ENCODE results near the gene FUBP1. TPM values are rescaled to one million over a fixed set of nuclear protein-coding genes. Genes with fewer than 3 reads are reported as not detected.
A peak's percentile ranks its signal among the peaks of the same experiment; 100 is the strongest.
"Not testable (repeated sequence)": the region's sequence is repeated elsewhere in the genome, so short reads cannot be mapped to it uniquely, and the experiment has no call there.

Gene FUBP1
- total RNA-seq, 2 donors from 2014 or later = 45.8 to 49.3 TPM

GRCh38 chr1:77984629-77985028 is 5.8 kb upstream of the FUBP1 start:
- Histone ChIP-seq H3K27me3 (no peaks in the 10 kb centered on the region), H3K4me1 (peaks cover 0 to 39% of the 10 kb centered on the region in 2 donors)

GRCh38 chr1:77983997-77984355 is 5.1 kb upstream of the FUBP1 start:
- Histone ChIP-seq H3K36me3 (no peaks in the 10 kb centered on the region), H3K27ac (peak overlapping the region; percentile 25 to 59), H3K4me1 (peaks cover 0 to 39% of the 10 kb centered on the region in 2 donors), H3K4me3 (no peak overlapping the region), H3K9me3 (no peaks in the 10 kb centered on the region), H3K27me3 (no peaks in the 10 kb centered on the region)
- TF ChIP-seq CTCF (IDR thresholded peaks at IDR 0.05) = no peak
- no peak for DNase-seq (ENCODE audit: low spot score)

More at GRCh38 chr1:77984629-77985028, 5.8 kb upstream of the FUBP1 start:
- Histone ChIP-seq H3K9me3 (no peaks in the 10 kb centered on the region), H3K4me3 (no peak overlapping the region), H3K36me3 (no peaks in the 10 kb centered on the region), H3K27ac (peak overlapping the region; percentile 55 to 59)
- DNase-seq (ENCODE audit: low spot score) = no peak
- no peak for TF ChIP-seq CTCF (IDR thresholded peaks at IDR 0.05)

GRCh38 chr1:77983352-77983996 is 4.6 kb upstream of the FUBP1 start:
- not testable (repeated sequence) for H3K27me3 ChIP-seq; DNase-seq (ENCODE audit: low spot score); H3K4me3 ChIP-seq; H3K9me3 ChIP-seq; H3K36me3 ChIP-seq
- H3K4me1 ChIP-seq = peaks cover 0 to 39% of the 10 kb centered on the region in 2 donors
- peak overlapping the region; percentile 25 to 59 for H3K27ac ChIP-seq

- Histone ChIP-seq H3K36me3 (peaks cover 3% of the 10 kb centered on the region), H3K27ac (peak overlapping the region; percentile 91 to 97), H3K9me3 (no peaks in the 10 kb centered on the region), H3K4me1 (peaks cover 0 to 46% of the 10 kb centered on the region in 2 donors), H3K4me3 (peak overlapping the region; percentile 61 to 85), H3K27me3 (no peaks in the 10 kb centered on the region)
- peak; percentile 82 for DNase-seq (ENCODE audit: low spot score)
- no peak for TF ChIP-seq CTCF (IDR thresholded peaks at IDR 0.05)
These were observed 441 bp downstream of the FUBP1 start for GRCh38 chr1:77978293-77978968.

GRCh38 chr1:77977989-77978292 is 931 bp downstream of the FUBP1 start:
- H3K4me3 ChIP-seq = peak overlapping the region; percentile 61 to 85
- no peak for DNase-seq (ENCODE audit: low spot score)
- peaks cover 0 to 46% of the 10 kb centered on the region in 2 donors for H3K4me1 ChIP-seq
- no peaks in the 10 kb centered on the region for H3K9me3 ChIP-seq
- H3K36me3 ChIP-seq = peaks cover 3% of the 10 kb centered on the region
- H3K27ac ChIP-seq = peak overlapping the region; percentile 91 to 97
- no peak for TF ChIP-seq CTCF (IDR thresholded peaks at IDR 0.05)
- no peaks in the 10 kb centered on the region for H3K27me3 ChIP-seq

GRCh38 chr1:77976433-77977076 is 2.3 kb downstream of the FUBP1 start:
- Histone ChIP-seq H3K27ac (no peak overlapping the region), H3K36me3 (peaks cover 3% of the 10 kb centered on the region), H3K27me3 (no peaks in the 10 kb centered on the region), H3K4me1 (peaks cover 0 to 52% of the 10 kb centered on the region in 2 donors), H3K4me3 (peak overlapping the region in 1 of 2 donors; percentile 61), H3K9me3 (no peaks in the 10 kb centered on the region)
- no peak for TF ChIP-seq CTCF (IDR thresholded peaks at IDR 0.05)
- DNase-seq (ENCODE audit: low spot score) = no peak
